ENCODE results near the gene TYROBP. TPM values are rescaled to one million over a fixed set of nuclear protein-coding genes. Genes with fewer than 3 reads are reported as not detected.
"Not testable (repeated sequence)": the region's sequence is repeated elsewhere in the genome, so short reads cannot be mapped to it uniquely, and the experiment has no call there.

Gene TYROBP
- total and polyA plus RNA-seq, 10 donors, result 281 to 747 (median 383) TPM

- intact Hi-C loops (cut with DNase I; ENCODE audit: low total_unique reads), result no loop called here
- Histone ChIP-seq H3K4me1 (peaks cover 0 to 89% (median 49%) of the 10 kb centered on the region in 6 donors), H3K9me3 (no peaks in the 10 kb centered on the region), H3K36me3 (peaks cover 0 to 4% (median 0%) of the 10 kb centered on the region in 6 donors), H3K27me3 (replicated peaks in 1 of 7) (no peaks in the 10 kb centered on the region), H3K4me3 (no peak overlapping the region), H3K27ac (peak overlapping the region in 6 of 8 donors; percentile 10 to 99 (median 96))
- 60 to 69% (median 60%) methylated on average over 5 of the region's 5 CpGs for WGBS, 5 donors
- TF ChIP-seq, protein P1, sequence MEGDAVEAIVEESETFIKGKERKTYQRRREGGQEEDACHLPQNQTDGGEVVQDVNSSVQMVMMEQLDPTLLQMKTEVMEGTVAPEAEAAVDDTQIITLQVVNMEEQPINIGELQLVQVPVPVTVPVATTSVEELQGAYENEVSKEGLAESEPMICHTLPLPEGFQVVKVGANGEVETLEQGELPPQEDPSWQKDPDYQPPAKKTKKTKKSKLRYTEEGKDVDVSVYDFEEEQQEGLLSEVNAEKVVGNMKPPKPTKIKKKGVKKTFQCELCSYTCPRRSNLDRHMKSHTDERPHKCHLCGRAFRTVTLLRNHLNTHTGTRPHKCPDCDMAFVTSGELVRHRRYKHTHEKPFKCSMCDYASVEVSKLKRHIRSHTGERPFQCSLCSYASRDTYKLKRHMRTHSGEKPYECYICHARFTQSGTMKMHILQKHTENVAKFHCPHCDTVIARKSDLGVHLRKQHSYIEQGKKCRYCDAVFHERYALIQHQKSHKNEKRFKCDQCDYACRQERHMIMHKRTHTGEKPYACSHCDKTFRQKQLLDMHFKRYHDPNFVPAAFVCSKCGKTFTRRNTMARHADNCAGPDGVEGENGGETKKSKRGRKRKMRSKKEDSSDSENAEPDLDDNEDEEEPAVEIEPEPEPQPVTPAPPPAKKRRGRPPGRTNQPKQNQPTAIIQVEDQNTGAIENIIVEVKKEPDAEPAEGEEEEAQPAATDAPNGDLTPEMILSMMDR (IDR thresholded peaks at IDR 0.05 in 8 of 11, conservative IDR thresholded peaks at IDR 0.05 in 3 of 11), result no peak
- TF ChIP-seq POLR2AphosphoS5 (IDR thresholded peaks at IDR 0.05) (no peak), POLR2A (IDR thresholded peaks at IDR 0.05) (no peak)
- peak; percentile 80 for DNase-seq
Observed at GRCh38 chr19:35911790-35912189, 3.7 kb upstream of the TYROBP start.

- peaks cover 0 to 10% (median 0%) of the 10 kb centered on the region in 6 donors for H3K36me3 ChIP-seq
- no peak for DNase-seq
- peaks cover 0 to 95% (median 49%) of the 10 kb centered on the region in 6 donors for H3K4me1 ChIP-seq
- no peaks in the 10 kb centered on the region for H3K9me3 ChIP-seq
- no peak overlapping the region for H3K4me3 ChIP-seq
- no peaks in the 10 kb centered on the region for H3K27me3 ChIP-seq (replicated peaks in 1 of 7)
- TF ChIP-seq POLR2A (IDR thresholded peaks at IDR 0.05), result no peak
- TF ChIP-seq, protein P1 (IDR thresholded peaks at IDR 0.05 in 8 of 11, conservative IDR thresholded peaks at IDR 0.05 in 3 of 11), result no peak
- TF ChIP-seq POLR2AphosphoS5 (IDR thresholded peaks at IDR 0.05), result no peak
- WGBS, 5 donors, result 39 to 63% (median 55%) methylated on average over 3 of the region's 3 CpGs
- H3K27ac ChIP-seq, result peak overlapping the region in 6 of 8 donors; percentile 10 to 99 (median 96)
- intact Hi-C loops (cut with DNase I; ENCODE audit: low total_unique reads), result no loop called here
Observed at GRCh38 chr19:35911173-35911572, 3.1 kb upstream of the TYROBP start.

DNA sequence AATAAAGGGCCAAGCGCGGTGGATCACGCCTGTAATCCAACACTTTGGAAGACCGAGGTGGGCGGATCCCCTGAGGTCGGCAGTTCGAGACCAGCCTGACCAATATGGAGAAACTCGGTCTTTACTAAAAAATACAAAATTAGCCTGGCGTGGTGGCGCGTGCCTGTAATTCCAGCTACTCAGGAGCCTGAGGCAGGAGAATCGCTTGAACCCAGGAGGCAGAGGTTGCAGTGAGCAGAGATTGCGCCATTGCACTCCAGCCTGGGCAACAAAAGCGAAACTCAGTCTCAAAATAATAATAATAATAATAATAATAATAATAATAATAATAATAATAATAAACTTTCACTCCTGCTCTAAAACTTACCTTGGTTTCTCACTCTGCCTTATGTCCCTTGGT is 2.3 kb upstream of the TYROBP start:
- DNase-seq; H3K27me3 ChIP-seq (replicated peaks in 1 of 7); H3K9me3 ChIP-seq; intact Hi-C loops (cut with DNase I; ENCODE audit: low total_unique reads): not testable (repeated sequence)
- H3K4me3 ChIP-seq, result peak overlapping the region in 1 of 8 donors; percentile 89
- H3K4me1 ChIP-seq, result peaks cover 0 to 98% (median 51%) of the 10 kb centered on the region in 6 donors
- peak overlapping the region; percentile 21 to 99 (median 96) for H3K27ac ChIP-seq
- 90 to 95% (median 93%) methylated on average over 14 of the region's 14 CpGs for WGBS, 5 donors
- H3K36me3 ChIP-seq, result peaks cover 0 to 14% (median 0%) of the 10 kb centered on the region in 6 donors

DNA sequence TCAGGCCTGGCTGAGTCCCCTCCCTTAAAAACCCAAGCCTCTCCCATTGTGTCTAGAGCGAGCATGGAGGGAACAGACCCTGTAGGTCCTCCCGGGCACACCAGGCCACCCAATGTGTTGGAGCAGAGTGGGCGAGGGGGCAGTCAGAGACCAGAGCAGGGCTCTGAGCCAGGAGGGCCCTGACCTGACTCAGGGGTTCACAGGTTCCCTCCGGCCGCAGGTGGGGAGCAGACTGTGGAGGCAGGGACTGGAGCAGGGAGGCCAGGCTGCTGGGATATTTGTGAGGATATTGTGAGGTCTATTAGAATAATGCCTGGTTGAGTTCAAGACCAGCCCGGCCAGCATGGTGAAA is 1.6 kb upstream of the TYROBP start:
- peak overlapping the region in 1 of 8 donors; percentile 89 for H3K4me3 ChIP-seq
- no peaks in the 10 kb centered on the region for H3K9me3 ChIP-seq
- intact Hi-C loops (cut with DNase I; ENCODE audit: low total_unique reads), result no loop called here
- DNase-seq, result no peak
- 41 to 61% (median 52%) methylated on average over 6 of the region's 6 CpGs for WGBS, 5 donors
- H3K36me3 ChIP-seq, result peaks cover 0 to 14% (median 0%) of the 10 kb centered on the region in 6 donors
- H3K4me1 ChIP-seq, result peaks cover 0 to 100% (median 49%) of the 10 kb centered on the region in 6 donors
- H3K27me3 ChIP-seq (replicated peaks in 1 of 7), result no peaks in the 10 kb centered on the region
- H3K27ac ChIP-seq, result peak overlapping the region; percentile 21 to 99 (median 96)
- TF ChIP-seq, protein P1 (IDR thresholded peaks at IDR 0.05 in 8 of 11, conservative IDR thresholded peaks at IDR 0.05 in 3 of 11), result no peak
- no peak for TF ChIP-seq POLR2AphosphoS5 (IDR thresholded peaks at IDR 0.05)
- no peak for TF ChIP-seq POLR2A (IDR thresholded peaks at IDR 0.05)

Data from spleen (tissue), 11 donors.